NOMO-1 (cell line): ENCODE measurements around the gene CLSTN2.
A peak's percentile ranks its signal among the peaks of the same experiment; 100 is the strongest.

Experiments used
- DNase-seq, 2 experiments: peaks; one replicate each; lab custom pipeline; 2025; ENCODE audit not compliant: unreplicated experiment in 2 of 2; lab: John Stamatoyannopoulos, UW

The CLSTN2 gene

GRCh38 chr3:140265302-140265701 lies 330.3 kb downstream of the CLSTN2 start:
- no peak for DNase-seq

- no peak for DNase-seq
Observed at GRCh38 chr3:140268103-140268502, 333.1 kb downstream of the CLSTN2 start.

- peak; percentile 1 to 21 for DNase-seq
Observed at GRCh38 chr3:140268610-140269009, 333.6 kb downstream of the CLSTN2 start.

- DNase-seq: no peak
Observed at GRCh38 chr3:140270329-140270728, 335.3 kb downstream of the CLSTN2 start.

GRCh38 chr3:140273542-140274195 lies 338.7 kb downstream of the CLSTN2 start:
- DNase-seq: no peak

- no peak for DNase-seq
Observed at GRCh38 chr3:140274429-140274828, 339.4 kb downstream of the CLSTN2 start.

GRCh38 chr3:140276703-140277102 lies 341.7 kb downstream of the CLSTN2 start:
- DNase-seq: peak in 1 of 2 experiments; percentile 18

- DNase-seq: no peak
Observed at GRCh38 chr3:140277886-140278285, 342.9 kb downstream of the CLSTN2 start.

- no peak for DNase-seq
Observed at GRCh38 chr3:140284372-140284771, 349.4 kb downstream of the CLSTN2 start.

GRCh38 chr3:140285380-140285779 lies 350.4 kb downstream of the CLSTN2 start:
- DNase-seq: no peak

- no peak for DNase-seq
Observed at GRCh38 chr3:140288595-140288994, 353.6 kb downstream of the CLSTN2 start.

GRCh38 chr3:140290105-140290504 lies 355.1 kb downstream of the CLSTN2 start:
- DNase-seq: no peak

GRCh38 chr3:140292170-140292569 lies 357.2 kb downstream of the CLSTN2 start:
- no peak for DNase-seq

GRCh38 chr3:140292684-140293083 lies 357.7 kb downstream of the CLSTN2 start:
- no peak for DNase-seq

GRCh38 chr3:140294058-140294457 lies 359.1 kb downstream of the CLSTN2 start:
- DNase-seq: no peak

GRCh38 chr3:140296796-140297352 lies 361.9 kb downstream of the CLSTN2 start:
- no peak for DNase-seq

- no peak for DNase-seq
Observed at GRCh38 chr3:140298043-140298442, 363.1 kb downstream of the CLSTN2 start.

- no peak for DNase-seq
Observed at GRCh38 chr3:140298569-140299070, 363.6 kb downstream of the CLSTN2 start.

- DNase-seq: no peak
Observed at GRCh38 chr3:140303875-140304274, 368.9 kb downstream of the CLSTN2 start.

GRCh38 chr3:140308535-140308934 lies 373.6 kb downstream of the CLSTN2 start:
- no peak for DNase-seq

- DNase-seq: no peak
Observed at GRCh38 chr3:140311428-140311827, 376.4 kb downstream of the CLSTN2 start.

GRCh38 chr3:140315955-140316354 lies 381.0 kb downstream of the CLSTN2 start:
- no peak for DNase-seq
